ENCODE measurements around the gene DISC1.

DISC1 gene

GRCh38 chr1:232059726-232060374, 433.3 kb downstream of the DISC1 start:
- no peak for DNase-seq

GRCh38 chr1:232062967-232063366, 436.4 kb downstream of the DISC1 start:
- no peak for DNase-seq

GRCh38 chr1:232066521-232066920, 439.9 kb downstream of the DISC1 start:
- no peak for DNase-seq

GRCh38 chr1:232074265-232074664, 447.7 kb downstream of the DISC1 start:
- DNase-seq = no peak

GRCh38 chr1:232077809-232078208, 451.2 kb downstream of the DISC1 start:
- no peak for DNase-seq

- no peak for DNase-seq
Observed at GRCh38 chr1:232084584-232085223, 458.1 kb downstream of the DISC1 start.

GRCh38 chr1:232090816-232091215, 464.2 kb downstream of the DISC1 start:
- no peak for DNase-seq

All from activated CD8-positive, alpha-beta memory T cell treated with anti-CD3 and anti-CD28 coated beads, Interleukin-2, amount 50 U/mL, for 4 hours (primary cell).